NCI-H446 (cell line): ENCODE results near the gene EVI5.
"Not testable (repeated sequence)": the region's sequence is repeated elsewhere in the genome, so short reads cannot be mapped to it uniquely, and the experiment has no call there.

Experiments
- DNase-seq, 2 experiments: peaks; one replicate each; lab custom pipeline; 2025; lab: John Stamatoyannopoulos, UW

The EVI5 gene

DNA sequence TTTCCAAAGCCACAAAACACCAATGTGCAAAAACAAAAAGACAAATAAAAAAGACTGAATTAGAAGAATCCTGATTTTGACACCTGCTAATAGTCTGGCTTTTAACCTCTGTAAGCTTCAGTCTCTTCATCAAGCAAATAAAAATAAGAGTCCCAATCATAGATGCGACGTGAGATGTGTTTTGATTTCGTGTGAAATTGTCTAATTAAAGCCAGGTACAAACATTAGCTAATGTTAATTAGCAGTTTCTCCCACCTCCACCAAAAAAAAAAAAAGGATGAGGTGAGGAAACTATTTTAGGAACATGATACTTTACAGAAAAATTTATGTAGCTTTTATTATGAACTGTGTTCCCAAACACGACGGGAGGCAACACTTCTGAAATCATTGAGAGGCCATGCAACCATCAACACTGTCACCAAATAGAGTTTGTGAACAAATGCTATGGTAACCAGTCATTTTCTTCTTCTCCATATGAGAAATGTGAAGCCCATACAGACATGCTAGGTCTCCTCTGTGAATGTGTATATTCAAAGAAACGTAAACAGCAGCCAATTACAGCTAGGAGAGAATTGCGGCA is 6.7 kb upstream of the EVI5 start:
- no peak for DNase-seq

DNA sequence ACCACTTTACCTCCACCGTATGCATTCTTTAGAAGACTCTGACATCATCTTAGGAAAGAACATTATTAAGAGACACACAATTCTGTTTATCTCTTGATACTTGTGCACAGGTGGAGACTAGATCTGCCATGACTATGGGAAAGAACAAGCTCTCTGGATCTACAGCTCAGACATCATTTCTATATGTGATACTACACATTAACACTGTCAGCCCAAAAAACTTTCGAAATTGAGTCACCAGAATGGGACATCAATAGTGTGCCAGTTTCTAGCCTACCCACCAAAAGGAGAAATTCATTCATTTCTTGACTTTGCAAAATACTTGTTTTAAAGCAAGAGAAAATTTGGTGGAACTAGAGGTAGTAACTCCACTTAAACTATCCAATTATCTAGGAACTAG is 6.0 kb upstream of the EVI5 start:
- DNase-seq: no peak

DNA sequence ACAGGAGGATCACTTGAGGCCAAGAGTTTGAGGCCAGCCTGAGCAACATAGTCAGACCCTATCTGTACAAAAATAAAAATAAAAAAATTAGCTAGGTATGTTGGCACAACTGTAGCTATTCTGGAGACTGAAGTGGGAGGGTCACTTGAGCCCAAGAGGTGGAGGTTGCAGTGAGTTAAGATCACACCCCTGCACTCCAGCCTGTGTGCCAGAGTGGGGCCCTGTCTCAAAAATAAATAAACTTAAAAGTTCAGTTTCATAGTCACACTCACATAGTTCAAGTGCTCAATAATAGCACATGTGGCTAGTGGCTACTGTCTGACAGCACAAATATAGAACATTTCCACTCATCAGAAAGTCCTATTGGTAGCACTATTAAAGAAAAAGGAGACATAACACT is 5.2 kb upstream of the EVI5 start:
- DNase-seq: no peak

- DNase-seq: no peak
Measured at GRCh38 chr1:92786111-92786901, 1.4 kb upstream of the EVI5 start.

DNA sequence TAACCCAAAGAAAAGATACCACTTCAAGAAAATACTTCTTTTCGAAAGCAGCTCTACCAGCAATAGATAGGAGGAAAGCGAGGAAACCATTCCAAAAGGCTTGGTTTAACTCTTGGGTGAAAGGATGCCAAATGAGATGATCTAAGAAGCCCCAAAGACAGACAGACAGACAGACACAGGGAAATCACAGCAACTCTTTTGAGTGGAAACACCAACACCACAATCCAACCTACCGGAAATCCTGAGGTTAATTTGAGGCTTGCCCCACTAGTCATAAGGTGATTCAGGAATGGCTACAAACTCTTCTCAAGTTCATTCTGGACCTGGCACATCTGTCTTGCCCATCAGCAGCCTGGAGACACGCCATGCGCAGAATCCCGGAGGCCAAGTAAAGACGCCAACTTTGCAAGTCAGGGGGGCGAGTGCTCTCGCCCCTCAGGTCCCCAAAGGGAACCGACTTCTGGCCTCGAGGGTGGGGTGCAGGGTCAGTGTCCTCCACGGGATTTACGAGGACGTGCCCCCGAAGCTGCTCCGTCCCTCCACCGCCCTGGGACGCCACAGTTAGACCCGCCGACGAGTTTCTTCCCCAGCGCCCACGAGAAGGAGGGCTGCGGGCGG is 778 bp downstream of the EVI5 start:
- DNase-seq: peak in 1 of 2 experiments; percentile 29

GRCh38 chr1:92783550-92783949 is 1.4 kb downstream of the EVI5 start:
- not testable (repeated sequence) for DNase-seq

DNA sequence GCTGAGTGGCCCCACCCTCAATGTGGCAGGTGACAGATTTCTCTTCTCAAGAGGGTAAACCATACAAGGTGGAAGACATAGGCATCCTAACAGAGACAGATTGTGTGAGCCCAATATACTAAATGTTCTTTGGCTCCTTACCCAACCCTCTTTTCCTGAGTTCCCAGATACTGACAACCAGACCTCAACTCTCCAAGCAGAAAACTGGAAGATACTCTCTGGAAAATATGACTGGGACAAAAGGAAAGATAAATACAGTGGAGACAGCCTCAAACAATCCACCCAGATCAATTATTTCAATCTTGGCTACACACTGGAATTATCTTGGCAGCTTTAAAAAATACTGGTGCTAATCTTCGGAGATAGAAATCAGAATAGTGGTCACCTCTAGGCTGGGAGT is 6.5 kb downstream of the EVI5 start:
- no peak for DNase-seq

GRCh38 chr1:92774407-92774806 is 10.5 kb downstream of the EVI5 start:
- no peak for DNase-seq

DNA sequence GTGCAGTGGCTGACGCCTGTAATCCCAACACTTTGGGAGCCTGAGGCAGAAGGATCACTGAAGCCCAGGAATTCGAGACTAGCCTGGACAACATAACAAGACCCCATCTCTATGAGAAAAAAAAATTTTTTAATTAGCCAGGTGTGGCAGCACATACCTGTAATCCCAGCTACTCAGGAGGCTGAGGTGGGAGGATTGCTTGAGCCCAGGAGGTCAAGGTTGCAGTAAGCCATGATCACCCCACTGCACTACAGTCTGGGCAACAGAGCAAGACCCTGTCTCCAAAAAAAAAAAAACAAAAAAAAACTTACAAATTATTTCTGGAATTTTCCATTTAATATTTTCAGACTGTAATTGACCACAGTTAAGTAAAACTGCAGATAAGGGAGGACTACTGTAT is 11.2 kb downstream of the EVI5 start:
- DNase-seq: not testable (repeated sequence)

- DNase-seq: no peak
Measured at GRCh38 chr1:92769856-92770255, 15.1 kb downstream of the EVI5 start.

DNA sequence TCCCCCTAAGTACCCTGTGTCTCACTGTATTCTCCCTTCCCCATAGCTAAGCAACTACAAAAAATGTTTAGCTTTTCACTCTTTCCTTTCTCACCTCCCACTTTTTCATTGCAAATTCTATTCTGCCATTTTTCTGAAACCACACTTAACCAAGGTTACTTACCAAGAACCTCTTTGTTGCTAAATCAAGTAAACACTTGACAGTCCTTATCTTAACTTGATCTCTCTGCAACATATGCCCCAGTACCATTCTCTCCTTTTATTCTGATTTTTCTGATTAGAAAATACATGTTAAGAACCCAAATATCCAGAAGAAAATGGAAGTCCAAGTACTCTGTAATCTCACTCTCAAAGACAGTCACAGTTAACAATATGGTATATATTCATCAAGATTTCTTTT is 16.0 kb downstream of the EVI5 start:
- no peak for DNase-seq

- no peak for DNase-seq
Measured at GRCh38 chr1:92768296-92768695, 16.6 kb downstream of the EVI5 start.

DNA sequence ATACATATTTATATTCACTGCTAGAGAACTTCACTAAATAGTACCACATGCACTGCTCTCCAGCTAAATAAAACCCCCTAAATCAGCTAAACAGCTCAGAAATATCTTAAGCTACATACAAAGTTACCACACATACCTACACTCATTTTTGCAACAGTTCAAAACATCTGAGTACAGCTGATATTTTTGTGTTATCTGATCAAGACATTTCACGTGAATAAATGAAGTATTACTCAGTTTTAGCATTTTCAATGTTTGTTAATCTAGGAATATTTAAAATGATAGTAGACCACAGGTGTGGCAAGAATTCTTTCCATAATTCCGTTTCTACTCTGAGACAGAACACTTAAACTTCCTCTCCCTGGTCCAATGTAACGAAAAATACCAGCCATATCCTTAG is 20.8 kb downstream of the EVI5 start:
- DNase-seq: no peak

GRCh38 chr1:92762355-92762754 is 22.6 kb downstream of the EVI5 start:
- no peak for DNase-seq

- no peak for DNase-seq
Measured at GRCh38 chr1:92759361-92759760, 25.5 kb downstream of the EVI5 start.

DNA sequence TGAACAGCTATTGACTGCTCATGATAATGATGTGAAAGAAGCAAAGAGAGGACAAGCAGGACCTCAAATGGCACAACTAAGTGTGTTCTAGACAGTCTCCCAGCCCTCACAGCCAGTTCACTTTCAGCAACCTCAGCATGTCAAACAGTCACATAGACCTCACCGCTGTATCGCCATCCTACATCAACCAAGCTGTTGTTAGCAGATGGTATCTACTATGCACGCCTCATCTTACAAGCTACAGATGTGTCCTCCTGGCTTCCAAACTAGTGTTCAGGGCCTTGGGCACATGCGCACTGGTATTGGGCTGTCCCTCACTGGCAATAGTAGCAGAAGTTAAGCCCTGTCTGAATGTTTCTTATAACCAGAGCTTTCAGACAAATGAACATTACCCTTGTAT is 28.4 kb downstream of the EVI5 start:
- DNase-seq: peak; percentile 55 to 77

DNA sequence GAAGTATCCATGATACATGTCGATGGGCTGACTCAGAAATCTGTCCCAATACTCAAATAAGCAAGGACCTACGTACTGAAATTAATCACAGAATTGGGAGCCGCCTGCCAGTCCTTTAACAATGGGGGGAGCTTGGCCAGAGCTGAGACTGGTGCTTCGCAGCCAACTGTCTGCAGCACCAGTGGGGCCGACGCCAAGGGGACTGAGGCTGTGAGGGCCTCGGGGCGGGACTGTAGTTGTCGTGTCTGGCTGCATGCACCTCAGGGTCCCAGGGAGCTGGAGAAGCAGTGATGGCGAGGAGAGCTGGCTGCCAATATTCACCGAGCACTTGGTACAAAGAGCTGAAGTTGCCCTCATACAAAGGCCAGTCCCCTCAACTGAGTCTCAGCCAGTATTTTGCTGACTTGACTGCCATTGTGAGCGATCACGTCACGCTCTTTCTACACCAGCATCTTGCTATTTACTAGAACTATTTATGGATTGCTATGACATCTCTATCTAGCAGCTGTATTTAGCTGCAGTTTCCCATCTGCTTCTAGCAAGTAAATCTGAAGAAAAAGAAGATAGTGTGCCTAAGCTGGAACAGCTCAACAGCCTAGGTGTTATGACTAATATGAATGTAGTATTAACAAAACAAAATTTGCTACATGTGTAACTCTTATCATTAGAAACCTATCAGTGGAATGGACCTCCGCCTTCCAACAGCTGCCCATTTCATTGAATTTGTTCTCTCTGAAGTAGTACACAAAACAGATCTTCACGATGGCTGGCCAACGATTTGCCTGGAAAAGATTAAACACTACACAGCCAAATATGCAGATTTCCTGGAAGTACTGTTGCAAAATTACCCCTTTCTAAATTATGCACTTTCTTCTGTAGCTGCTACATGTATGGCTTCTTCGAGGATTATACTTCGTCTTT is 29.1 kb downstream of the EVI5 start:
- DNase-seq: peak; percentile 66 to 83

DNA sequence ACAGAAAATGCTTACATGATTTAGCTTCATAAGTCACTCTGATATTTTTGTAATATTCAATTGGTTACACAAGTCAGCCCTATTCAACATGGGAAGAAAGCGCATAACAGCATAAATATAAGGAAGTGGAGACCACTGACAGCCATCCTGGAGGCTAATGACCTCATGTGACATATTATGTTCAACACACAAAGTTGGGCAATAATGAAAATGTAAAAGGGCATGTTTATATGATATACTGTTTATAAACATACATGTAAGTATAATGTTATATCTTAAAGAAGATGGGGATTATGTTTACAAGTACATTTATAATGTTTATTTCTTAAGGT is 30.2 kb downstream of the EVI5 start:
- DNase-seq: no peak

- no peak for DNase-seq
Measured at GRCh38 chr1:92754000-92754718, 30.7 kb downstream of the EVI5 start.

DNA sequence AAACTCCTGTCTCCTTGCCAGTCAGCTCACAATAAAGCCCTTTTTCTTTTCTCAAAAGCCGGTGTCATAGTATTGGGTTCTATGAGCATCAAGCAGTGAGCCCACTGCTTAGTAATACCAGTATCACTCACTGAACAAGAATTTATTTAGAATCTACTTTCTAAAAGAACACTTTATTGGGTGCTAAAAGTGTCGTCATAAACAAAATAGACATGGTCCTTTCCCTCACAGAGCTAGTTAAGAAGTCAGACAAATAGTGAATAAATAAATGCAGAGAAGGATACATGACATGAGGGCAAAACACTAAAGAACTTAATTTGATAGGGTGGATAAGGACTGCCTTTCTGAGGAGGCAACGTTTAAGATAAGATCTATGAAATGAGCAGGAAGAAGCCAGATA is 32.2 kb downstream of the EVI5 start:
- DNase-seq: no peak

- peak; percentile 39 to 75 for DNase-seq
Measured at GRCh38 chr1:92749024-92749634, 35.8 kb downstream of the EVI5 start.
